K562 (cell line): ENCODE results near the gene MRPS15. TPM values are rescaled to one million over a fixed set of nuclear protein-coding genes. Genes with fewer than 3 reads are reported as not detected.
A peak's percentile ranks its signal among the peaks of the same experiment; 100 is the strongest.

Source experiments
- CBX1 ChIP-seq: sonication (generic); IDR thresholded peaks from 2 replicates; pipeline ENCODE4 v1.6.1; 2016; ENCODE audit warnings: antibody characterized with exemption, low read depth, mild to moderate bottlenecking
- CHAMP1 ChIP-seq: fragments of 450-650 bp; IDR thresholded peaks from 2 replicates; pipeline ENCODE4 v1.6.1; 2016; ENCODE audit warnings: mild to moderate bottlenecking
- ESRRA ChIP-seq: fragments of 450-650 bp; IDR thresholded peaks from 2 replicates; pipeline ENCODE4 v1.6.1; 2014; ENCODE audit warnings: low read depth, mild to moderate bottlenecking, moderate library complexity, borderline replicate concordance
- KDM2B ChIP-seq: fragments of 250-450 bp; sonication (Bioruptor Pico); IDR thresholded peaks from 2 replicates; pipeline ENCODE4 v1.8.0; 2021; ENCODE audit warnings: mild to moderate bottlenecking, moderate library complexity
- NKRF ChIP-seq: fragments of 450-650 bp; IDR thresholded peaks from 2 replicates; pipeline ENCODE4 v1.6.1; 2016; ENCODE audit warnings: borderline replicate concordance
- RFX7 ChIP-seq: fragments of 250-450 bp; sonication (Bioruptor Pico); IDR thresholded peaks from 2 replicates; pipeline ENCODE4 v1.5.1; 2021; ENCODE audit warnings: mild to moderate bottlenecking
- RNF2 ChIP-seq: sonication (generic); IDR thresholded peaks from 2 replicates; pipeline ENCODE4 v1.6.1; 2016
- SMARCA4 ChIP-seq: fragments of 450-650 bp; IDR thresholded peaks from 2 replicates; pipeline ENCODE4 v1.6.1; 2016
- SMARCB1 ChIP-seq: IDR thresholded peaks from 2 replicates; pipeline ENCODE4 v1.6.1; 2011; ENCODE audit warnings: improper control_type of control experiment, low read depth; ENCODE audit not compliant: insufficient read length
- SP1 ChIP-seq: sonication (generic); formaldehyde crosslinking; IDR thresholded peaks from 2 replicates; pipeline ENCODE4 v1.8.1; 2022; ENCODE audit warnings: mild to moderate bottlenecking, missing genetic modification reagents
- SUPT5H ChIP-seq: fragments of 450-650 bp; IDR thresholded peaks from 2 replicates; pipeline ENCODE4 v1.6.1; 2016
- THRB ChIP-seq: fragments of 450-650 bp; formaldehyde crosslinking; conservative IDR thresholded peaks from 2 replicates; pipeline ENCODE4 v1.4.0; 2022; ENCODE audit warnings: mild to moderate bottlenecking, missing genetic modification characterization
- USF2 ChIP-seq: sonication (generic); formaldehyde crosslinking; IDR thresholded peaks from 2 replicates; pipeline ENCODE4 v1.5.0; 2020; ENCODE audit warnings: missing genetic modification reagents
- ZBTB12 ChIP-seq: fragments of 250-450 bp; sonication (Bioruptor Pico); IDR thresholded peaks from 2 replicates; pipeline ENCODE4 v1.4.0; 2020
- ZNF23 ChIP-seq: fragments of 250-450 bp; sonication (Bioruptor Pico); IDR thresholded peaks from 2 replicates; pipeline ENCODE4 v1.4.0; 2020; ENCODE audit warnings: mild to moderate bottlenecking
- ZNF431 ChIP-seq: sonication (generic); formaldehyde crosslinking; IDR thresholded peaks from 2 replicates; pipeline ENCODE4 v1.8.0; 2022; ENCODE audit warnings: mild to moderate bottlenecking, missing genetic modification reagents
- ZNF436 ChIP-seq: fragments of 250-450, 450-650 bp; sonication (Bioruptor Pico); formaldehyde crosslinking; IDR thresholded peaks from 2 replicates; pipeline ENCODE4 v1.7.0; 2020; ENCODE audit warnings: mild to moderate bottlenecking
- ZNF445 ChIP-seq: fragments of 250-450 bp; sonication (Bioruptor Pico); IDR thresholded peaks from 2 replicates; pipeline ENCODE4 v1.4.0; 2020; ENCODE audit warnings: low read depth, mild to moderate bottlenecking, moderate library complexity
- ZNF449 ChIP-seq: fragments of 250-450 bp; sonication (Bioruptor Pico); IDR thresholded peaks from 2 replicates; pipeline ENCODE4 v1.8.0; 2022; ENCODE audit warnings: moderate library complexity, mild to moderate bottlenecking, inconsistent platforms
- polyA plus RNA-seq, 8 experiments: library from polyadenylated mRNA; depleted of rRNA in 4 of 8; stranded (reverse) in 5 of 8; unstranded in 3 of 8; fragments of >200 nt; fragmentation: Nextera tagmentation in 2 of 8; fragmentation: Illumina TruSeq in 1 of 8; extraction: Ambion mirVana in 2 of 8; extraction: Trizol in 1 of 8; gene quantifications; 2 replicates each; pipeline versions ENCODE4 v1.2.1 to v1.2.3, GENCODE V29; 2011 to 2014; ENCODE audit warnings: inconsistent platforms in 1 of 8, missing spikeins in 1 of 8
- total RNA-seq, 7 experiments: library from RNA; depleted of rRNA in 6 of 7; stranded (reverse); fragments of >200 nt in 6 of 7; fragmentation: Illumina TruSeq in 2 of 7; extraction: Trizol in 2 of 7; gene quantifications; 2 replicates each; pipeline versions ENCODE4 v1.2.1 to v1.2.3, GENCODE V29; 2011 to 2021; ENCODE audit warnings: low replicate concordance in 1 of 7

The MRPS15 gene
- total and polyA plus RNA-seq, 9 of the 15 experiments (the other 6 are each of a cell fraction or from before 2014, with no cell fraction given): 62.9 to 286 (median 149) TPM

- TF ChIP-seq ZBTB12 (CRISPR knock-in tag): no peak
- TF ChIP-seq SUPT5H: no peak
- no peak for TF ChIP-seq ESRRA
- no peak for TF ChIP-seq CHAMP1
- no peak for TF ChIP-seq USF2 (CRISPR knock-in tag)
- TF ChIP-seq NKRF: no peak
- no peak for TF ChIP-seq RNF2
- TF ChIP-seq RFX7 (CRISPR knock-in tag): no peak
- no peak for TF ChIP-seq ZNF449 (CRISPR knock-in tag)
- TF ChIP-seq ZNF23 (CRISPR knock-in tag): no peak
- TF ChIP-seq ZNF445 (CRISPR knock-in tag): no peak
- peak; percentile 92 for TF ChIP-seq THRB
- 0 out of 2 replicates have a peak, but pooled peaks have one; percentile 33 for TF ChIP-seq SP1 (CRISPR knock-in tag)
- TF ChIP-seq SMARCA4: no peak
- no peak for TF ChIP-seq SMARCB1
- TF ChIP-seq ZNF436 (CRISPR knock-in tag): no peak
- TF ChIP-seq CBX1: no peak
- TF ChIP-seq KDM2B (CRISPR knock-in tag): no peak
- TF ChIP-seq ZNF431 (CRISPR knock-in tag): no peak
Measured at GRCh38 chr1:36420836-36421317, 43.3 kb downstream of the MRPS15 start (continued).
